Mesenchymal stem cell (in vitro differentiated cells and primary cell): Measurements from ENCODE around the gene SLC22A9.

ENCODE experiments used
- DNase-seq: peaks from one replicate; pipeline ENCODE4 v3.0.0-alpha.2; 2013
- H2AFZ ChIP-seq: one replicate; pipeline ENCODE4 v1.6.1; 2013; ENCODE audit warnings: low read depth, mild to moderate bottlenecking, control low read depth, inconsistent platforms, low read length, moderate library complexity
- H2AK5ac ChIP-seq: 2 replicates; pipeline ENCODE4 v1.6.1; 2013; ENCODE audit warnings: low read length, moderate library complexity, mild to moderate bottlenecking, inconsistent platforms; ENCODE audit not compliant: severe bottlenecking
- H2BK120ac ChIP-seq: one replicate; pipeline ENCODE4 v1.6.1; 2013; ENCODE audit warnings: low read depth, mild to moderate bottlenecking, inconsistent platforms, low read length, moderate library complexity
- H2BK12ac ChIP-seq, 2 experiments: one replicate each; pipeline ENCODE4 v1.6.1; 2013; ENCODE audit warnings: inconsistent platforms in 2 of 2, low read length in 2 of 2, mild to moderate bottlenecking in 2 of 2, moderate library complexity in 2 of 2, control low read depth in 1 of 2
- H2BK15ac ChIP-seq: one replicate; pipeline ENCODE4 v1.6.1; 2013; ENCODE audit warnings: mild to moderate bottlenecking, low read depth, inconsistent platforms; ENCODE audit not compliant: poor library complexity, severe bottlenecking
- H2BK5ac ChIP-seq: 2 replicates; pipeline ENCODE4 v1.6.1; 2013; ENCODE audit warnings: low read depth, mild to moderate bottlenecking, low read length, control low read depth, inconsistent platforms; ENCODE audit not compliant: poor library complexity, severe bottlenecking
- H3K14ac ChIP-seq, 2 experiments: one replicate each; pipeline ENCODE4 v1.6.1; 2013; ENCODE audit warnings: inconsistent platforms in 2 of 2, low read length in 2 of 2, control low read depth in 1 of 2, mild to moderate bottlenecking in 1 of 2, moderate library complexity in 1 of 2
- H3K18ac ChIP-seq, 2 experiments: one replicate each; pipeline ENCODE4 v1.6.1; 2013; ENCODE audit warnings: inconsistent platforms in 2 of 2, low read length in 2 of 2, control low read depth in 1 of 2, low read depth in 1 of 2, mild to moderate bottlenecking in 1 of 2
- H3K23ac ChIP-seq, 2 experiments: one replicate each; pipeline ENCODE4 v1.6.1; 2013; ENCODE audit warnings: inconsistent platforms in 2 of 2, low read length in 2 of 2, mild to moderate bottlenecking in 2 of 2, moderate library complexity in 2 of 2, control low read depth in 1 of 2
- H3K27ac ChIP-seq: 2 replicates; pipeline ENCODE4 v1.5.1; 2013; ENCODE audit warnings: mild to moderate bottlenecking, moderate library complexity, low read length, control low read depth, inconsistent platforms; ENCODE audit not compliant: poor library complexity, severe bottlenecking
- H3K27me3 ChIP-seq, 2 experiments: 2 replicates each; pipeline versions ENCODE4 v1.6.1 to v1.7.0; 2013; ENCODE audit warnings: low read length in 2 of 2, mild to moderate bottlenecking in 2 of 2, moderate library complexity in 2 of 2, control low read depth in 1 of 2, inconsistent platforms in 1 of 2; ENCODE audit not compliant: control insufficient read depth in 1 of 2, insufficient read depth in 1 of 2
- H3K36me3 ChIP-seq, 2 experiments: 2 replicates each; pipeline versions ENCODE4 v1.6.1 to v1.7.0; 2013; ENCODE audit warnings: low read length in 2 of 2, control low read depth in 1 of 2, inconsistent platforms in 1 of 2, low read depth in 1 of 2, mild to moderate bottlenecking in 1 of 2; ENCODE audit not compliant: insufficient read depth in 2 of 2, control insufficient read depth in 1 of 2
- H3K4ac ChIP-seq, 2 experiments: one replicate each; pipeline ENCODE4 v1.6.1; 2013; ENCODE audit warnings: inconsistent platforms in 2 of 2, low read length in 2 of 2, mild to moderate bottlenecking in 2 of 2, moderate library complexity in 2 of 2, control low read depth in 1 of 2, low read depth in 1 of 2
- H3K4me1 ChIP-seq: 2 replicates; pipeline ENCODE4 v1.6.1; 2013; ENCODE audit warnings: low read depth, low read length, control low read depth; ENCODE audit not compliant: control insufficient read depth, insufficient read depth
- H3K4me2 ChIP-seq: 2 replicates; pipeline ENCODE4 v1.6.1; 2013; ENCODE audit warnings: low read length, mild to moderate bottlenecking, inconsistent platforms; ENCODE audit not compliant: poor library complexity, severe bottlenecking
- H3K4me3 ChIP-seq, 2 experiments: 2 replicates each; pipeline versions ENCODE4 v1.5.1 to v1.7.0; 2013; ENCODE audit warnings: low read length in 2 of 2, mild to moderate bottlenecking in 2 of 2, control low read depth in 1 of 2, low read depth in 1 of 2; ENCODE audit not compliant: insufficient read depth in 1 of 2
- H3K79me1 ChIP-seq: replicated peaks from 2 replicates; pipeline ENCODE4 v1.6.1; 2013; ENCODE audit warnings: mild to moderate bottlenecking, control low read depth, low read length, inconsistent platforms; ENCODE audit not compliant: poor library complexity, severe bottlenecking
- H3K9ac ChIP-seq: 2 replicates; pipeline ENCODE4 v1.7.0; 2013; ENCODE audit warnings: mild to moderate bottlenecking, low read length, moderate library complexity
- H3K9me3 ChIP-seq: 2 replicates; pipeline ENCODE4 v1.7.0; 2013; ENCODE audit warnings: mild to moderate bottlenecking, low read length; ENCODE audit not compliant: control insufficient read depth
- H4K8ac ChIP-seq: one replicate; pipeline ENCODE4 v1.6.1; 2013; ENCODE audit warnings: inconsistent platforms, mild to moderate bottlenecking, low read length, moderate library complexity
- H4K91ac ChIP-seq: one replicate; pipeline ENCODE4 v1.6.1; 2013; ENCODE audit warnings: mild to moderate bottlenecking, low read length, inconsistent platforms
- WGBS: methylation state at CpG from one replicate; pipeline ENCODE4 v1.1.7; 2013; ENCODE audit warnings: mixed read lengths; 5-methylcytosine and 5-hydroxymethylcytosine counted together

Gene SLC22A9

DNA sequence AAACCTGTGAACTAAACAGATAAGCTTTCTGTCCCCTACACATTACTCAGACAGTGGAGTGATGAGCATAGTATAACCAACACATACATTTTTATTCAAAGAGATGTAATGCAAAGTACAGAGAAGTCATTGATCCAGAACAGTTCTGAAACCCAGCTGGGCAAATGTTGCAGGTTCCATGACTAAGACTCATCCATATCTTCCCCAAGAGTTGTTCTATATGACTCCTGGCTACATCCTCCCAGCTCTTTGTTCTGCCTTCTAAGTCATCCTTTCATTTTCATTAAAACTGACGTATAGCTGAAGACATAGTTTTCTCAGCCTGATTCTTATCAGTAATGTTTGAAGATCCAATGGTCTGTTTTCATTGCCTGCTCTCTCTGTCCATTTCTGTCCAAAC lies 74.1 kb downstream of the SLC22A9 start:
- no peak overlapping the region for H3K23ac ChIP-seq
- H2BK12ac ChIP-seq = no peak overlapping the region
- no peak overlapping the region for H2AK5ac ChIP-seq
- no peak overlapping the region for H2AFZ ChIP-seq
- H3K18ac ChIP-seq = no peak overlapping the region
- H3K4me2 ChIP-seq = no peak overlapping the region
- no peak for DNase-seq
- H3K79me1 ChIP-seq = no peaks in the 10 kb centered on the region
- no peaks in the 10 kb centered on the region for H3K9me3 ChIP-seq
- H3K36me3 ChIP-seq = no peaks in the 10 kb centered on the region
- no peak overlapping the region for H4K91ac ChIP-seq
- H4K8ac ChIP-seq = no peak overlapping the region
- no peak overlapping the region for H3K9ac ChIP-seq
- H2BK120ac ChIP-seq = no peak overlapping the region
- no peak overlapping the region for H3K27ac ChIP-seq
- no peak overlapping the region for H3K4ac ChIP-seq
- H3K14ac ChIP-seq = no peak overlapping the region
- no peak overlapping the region for H2BK5ac ChIP-seq
- no peak overlapping the region for H3K4me3 ChIP-seq
- peaks cover 2% of the 10 kb centered on the region for H3K4me1 ChIP-seq
- WGBS = no CpG with 5 or more reads among the region's 1 CpG
- no peak overlapping the region for H2BK15ac ChIP-seq
- H3K27me3 ChIP-seq = peaks cover 0 to 16% of the 10 kb centered on the region in 2 experiments

GRCh38 chr11:63444160-63444559 lies 74.6 kb downstream of the SLC22A9 start:
- H3K27me3 ChIP-seq = peaks cover 0 to 20% of the 10 kb centered on the region in 2 experiments
- H3K79me1 ChIP-seq = no peaks in the 10 kb centered on the region
- DNase-seq = no peak
- 51% methylated on average over 1 of the region's 2 CpGs for WGBS
- H2AK5ac ChIP-seq = no peak overlapping the region
- H2AFZ ChIP-seq = no peak overlapping the region
- H2BK120ac ChIP-seq = no peak overlapping the region
- H3K4me1 ChIP-seq = peaks cover 2% of the 10 kb centered on the region
- H2BK15ac ChIP-seq = no peak overlapping the region
- H3K4me3 ChIP-seq = no peak overlapping the region
- H2BK5ac ChIP-seq = no peak overlapping the region
- no peaks in the 10 kb centered on the region for H3K9me3 ChIP-seq
- H2BK12ac ChIP-seq = no peak overlapping the region
- no peak overlapping the region for H3K14ac ChIP-seq
- no peak overlapping the region for H3K23ac ChIP-seq
- H4K91ac ChIP-seq = no peak overlapping the region
- H3K4me2 ChIP-seq = no peak overlapping the region
- H4K8ac ChIP-seq = no peak overlapping the region
- no peaks in the 10 kb centered on the region for H3K36me3 ChIP-seq
- no peak overlapping the region for H3K27ac ChIP-seq
- no peak overlapping the region for H3K9ac ChIP-seq
- no peak overlapping the region for H3K4ac ChIP-seq
- no peak overlapping the region for H3K18ac ChIP-seq

- no peak for DNase-seq
- no peak overlapping the region for H3K4me3 ChIP-seq
- H2BK120ac ChIP-seq = no peak overlapping the region
- H2AFZ ChIP-seq = no peak overlapping the region
- no peak overlapping the region for H3K9ac ChIP-seq
- H3K23ac ChIP-seq = no peak overlapping the region
- H4K91ac ChIP-seq = no peak overlapping the region
- 97% methylated on average over 2 of the region's 2 CpGs for WGBS
- H3K14ac ChIP-seq = no peak overlapping the region
- no peaks in the 10 kb centered on the region for H3K36me3 ChIP-seq
- no peak overlapping the region for H2BK12ac ChIP-seq
- H2AK5ac ChIP-seq = no peak overlapping the region
- peaks cover 0 to 21% of the 10 kb centered on the region in 2 experiments for H3K27me3 ChIP-seq
- no peak overlapping the region for H3K18ac ChIP-seq
- H2BK15ac ChIP-seq = no peak overlapping the region
- no peaks in the 10 kb centered on the region for H3K79me1 ChIP-seq
- no peak overlapping the region for H3K27ac ChIP-seq
- H2BK5ac ChIP-seq = no peak overlapping the region
- H3K4me2 ChIP-seq = no peak overlapping the region
- no peak overlapping the region for H4K8ac ChIP-seq
- H3K9me3 ChIP-seq = no peaks in the 10 kb centered on the region
- peaks cover 2% of the 10 kb centered on the region for H3K4me1 ChIP-seq
- H3K4ac ChIP-seq = no peak overlapping the region
Measured at GRCh38 chr11:63445118-63445517, 75.5 kb downstream of the SLC22A9 start.

DNA sequence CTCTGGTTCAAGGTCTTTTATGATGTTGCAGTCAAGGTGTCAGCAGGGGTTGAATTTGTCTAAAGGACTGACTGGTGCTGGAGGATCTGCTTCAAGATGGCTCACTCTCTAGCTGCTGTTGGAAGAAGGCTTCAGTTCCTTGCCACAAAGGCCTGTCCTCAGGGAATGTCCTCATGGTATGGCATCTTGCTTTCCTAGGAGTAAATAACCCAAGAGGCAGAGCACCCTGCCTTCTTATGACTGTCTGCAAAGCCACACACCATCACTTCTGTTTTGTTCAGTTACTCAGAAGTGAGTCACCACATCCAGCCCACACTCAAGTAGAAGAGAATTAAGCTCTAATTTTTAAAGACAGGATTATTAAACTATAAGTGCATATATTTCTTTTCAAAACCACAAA lies 76.1 kb downstream of the SLC22A9 start:
- Histone ChIP-seq H3K4me3 (no peak overlapping the region), H3K27me3 (peaks cover 0 to 21% of the 10 kb centered on the region in 2 experiments), H3K9ac (no peak overlapping the region), H2BK12ac (no peak overlapping the region), H3K9me3 (no peaks in the 10 kb centered on the region), H3K14ac (no peak overlapping the region), H3K27ac (no peak overlapping the region), H3K4ac (no peak overlapping the region), H3K18ac (no peak overlapping the region), H3K79me1 (no peaks in the 10 kb centered on the region), H3K23ac (no peak overlapping the region), H2BK5ac (no peak overlapping the region), H2BK120ac (no peak overlapping the region), H2BK15ac (no peak overlapping the region), H2AK5ac (no peak overlapping the region), H4K8ac (no peak overlapping the region), H3K4me2 (no peak overlapping the region), H4K91ac (no peak overlapping the region), H3K36me3 (no peaks in the 10 kb centered on the region), H3K4me1 (peaks cover 2% of the 10 kb centered on the region), H2AFZ (no peak overlapping the region)
- DNase-seq = no peak
